ENCODE results near the gene NAA25.
"Not testable (repeated sequence)": the region's sequence is repeated elsewhere in the genome, so short reads cannot be mapped to it uniquely, and the experiment has no call there.

NAA25 gene

DNA sequence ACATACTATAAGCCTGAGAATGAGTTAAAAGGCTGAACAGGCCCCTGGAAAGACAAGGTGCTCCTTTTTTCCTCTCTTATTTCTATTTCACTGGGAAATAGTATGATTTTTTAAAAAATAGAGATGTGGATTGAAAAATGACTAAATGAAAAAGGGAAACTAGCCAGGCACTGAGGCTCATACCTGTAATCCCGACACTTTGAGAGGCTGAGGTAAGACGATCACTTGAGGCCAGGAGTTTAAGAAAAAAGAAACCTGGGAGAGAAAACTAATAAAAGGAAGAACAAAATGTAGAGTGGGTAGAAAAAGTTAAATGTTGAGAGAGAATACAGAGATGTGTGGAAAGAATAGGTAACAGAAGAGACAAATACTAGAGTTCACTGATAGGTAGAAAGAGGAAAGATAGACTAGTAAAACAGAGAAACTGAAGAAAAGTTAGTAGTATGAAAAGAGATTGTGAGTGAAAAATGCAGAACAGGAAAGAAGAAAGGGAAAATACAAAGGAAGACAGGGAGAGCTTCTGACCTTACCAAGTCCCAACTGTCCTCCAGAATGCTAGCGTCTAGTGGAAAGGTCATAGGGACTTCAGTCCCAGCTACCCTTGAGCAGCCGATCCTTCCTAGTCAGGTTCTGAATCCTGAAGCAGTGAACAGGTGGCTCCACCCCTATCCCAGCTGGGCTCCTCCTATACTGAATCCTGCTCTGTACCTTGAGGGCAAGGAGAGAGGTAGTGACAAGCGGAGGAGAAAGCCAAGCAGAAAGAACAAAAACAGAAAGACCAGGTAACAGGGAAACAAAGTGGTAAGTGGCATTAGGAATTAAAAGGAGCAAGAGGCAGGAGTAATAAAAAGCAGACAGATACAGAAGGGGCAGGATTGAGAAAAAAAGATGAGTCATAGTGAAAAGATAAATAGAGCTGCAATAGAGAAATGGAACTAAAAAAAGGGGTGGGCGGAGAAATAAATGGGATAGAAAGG, 102.9 kb downstream of the NAA25 start:
- no peak for DNase-seq

DNA sequence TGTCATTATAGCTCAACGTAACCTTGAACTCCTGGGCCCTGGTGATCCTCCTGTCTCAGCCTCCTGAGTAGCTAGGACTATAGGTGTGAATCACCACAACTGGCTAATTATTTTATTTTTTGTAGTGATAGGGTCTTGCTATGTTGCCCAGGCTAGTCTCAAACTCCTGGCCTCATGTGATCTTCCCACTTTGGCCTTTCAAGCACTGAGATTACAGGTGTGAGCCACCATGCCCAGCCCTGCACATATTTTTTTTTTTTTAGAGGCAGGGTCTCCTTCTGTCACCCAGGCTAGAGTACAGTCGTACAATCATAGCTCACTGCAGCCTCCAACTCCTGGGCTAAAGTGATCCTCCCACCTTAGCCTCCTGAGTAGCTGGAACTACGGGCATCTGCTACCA, 104.5 kb downstream of the NAA25 start:
- no peak for DNase-seq

- DNase-seq, result no peak
These were observed 107.0 kb downstream of the NAA25 start for GRCh38 chr12:112001576-112001975.

- no peak for DNase-seq
These were observed 107.8 kb downstream of the NAA25 start for GRCh38 chr12:112000820-112001219.

DNA sequence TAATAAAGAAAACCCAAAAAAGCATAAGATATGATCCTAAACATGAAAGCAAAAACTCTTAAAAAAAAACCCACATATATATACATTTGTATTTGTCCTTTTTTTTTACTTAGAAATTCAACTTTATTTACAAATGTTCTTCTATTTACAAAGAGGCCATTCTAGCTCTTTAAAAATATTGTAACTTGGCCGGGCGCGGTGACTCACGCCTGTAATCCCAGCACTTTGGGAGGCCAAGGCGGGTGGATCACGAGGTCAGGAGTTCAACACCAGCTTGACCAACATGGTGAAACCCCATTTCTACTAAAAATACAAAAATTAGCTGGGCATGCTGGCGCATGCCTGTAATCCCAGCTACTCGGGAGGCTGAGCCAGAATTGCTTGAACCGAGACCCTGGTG, 109.5 kb downstream of the NAA25 start:
- not testable (repeated sequence) for DNase-seq

GRCh38 chr12:111998015-111998414, 110.6 kb downstream of the NAA25 start:
- DNase-seq, result no peak

- DNase-seq, result no peak
These were observed 111.3 kb downstream of the NAA25 start for GRCh38 chr12:111997300-111997699.

- DNase-seq, result no peak
These were observed 112.7 kb downstream of the NAA25 start for GRCh38 chr12:111995782-111996480.

DNA sequence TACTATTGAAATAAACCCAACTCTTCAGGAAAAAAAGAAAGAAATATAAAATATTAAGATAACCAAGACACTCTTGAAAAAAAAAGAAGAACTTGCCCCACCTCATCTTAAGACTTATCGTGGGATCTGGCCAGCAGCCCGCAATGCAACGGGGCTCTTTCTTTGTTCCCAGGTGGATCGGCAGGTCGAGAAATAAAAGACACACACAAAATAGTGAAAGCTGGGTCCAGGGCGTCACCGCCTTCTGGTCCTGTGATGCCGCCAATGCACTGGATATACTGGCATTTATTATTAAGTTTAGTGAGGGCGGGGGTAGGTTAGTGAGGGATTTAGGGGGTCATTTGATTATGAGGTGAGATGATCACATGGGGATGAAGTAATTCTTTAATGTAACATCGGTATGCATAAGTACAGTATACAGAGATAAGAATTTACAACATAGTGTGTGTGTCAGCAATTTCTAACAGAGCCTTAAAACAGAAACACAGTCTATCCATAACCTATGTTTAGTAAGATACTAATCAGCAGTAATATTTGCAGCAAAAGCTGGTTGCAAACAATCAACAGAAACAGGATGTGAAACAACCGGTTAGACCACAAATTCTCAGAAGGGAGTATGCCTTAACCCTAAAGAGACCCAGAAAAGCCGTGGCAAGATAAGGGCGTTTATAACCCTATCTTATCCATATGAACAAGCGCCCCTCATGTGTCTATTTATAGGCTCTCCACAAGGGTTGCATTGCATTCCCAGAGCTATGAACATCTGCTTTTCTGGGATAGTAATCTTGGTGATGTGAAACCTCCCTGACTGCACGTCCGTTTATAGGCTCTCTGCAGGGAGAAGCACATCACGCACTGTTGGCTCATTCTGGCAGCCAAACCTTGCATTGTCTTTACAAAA, 114.1 kb downstream of the NAA25 start:
- DNase-seq, result not testable (repeated sequence)

DNA sequence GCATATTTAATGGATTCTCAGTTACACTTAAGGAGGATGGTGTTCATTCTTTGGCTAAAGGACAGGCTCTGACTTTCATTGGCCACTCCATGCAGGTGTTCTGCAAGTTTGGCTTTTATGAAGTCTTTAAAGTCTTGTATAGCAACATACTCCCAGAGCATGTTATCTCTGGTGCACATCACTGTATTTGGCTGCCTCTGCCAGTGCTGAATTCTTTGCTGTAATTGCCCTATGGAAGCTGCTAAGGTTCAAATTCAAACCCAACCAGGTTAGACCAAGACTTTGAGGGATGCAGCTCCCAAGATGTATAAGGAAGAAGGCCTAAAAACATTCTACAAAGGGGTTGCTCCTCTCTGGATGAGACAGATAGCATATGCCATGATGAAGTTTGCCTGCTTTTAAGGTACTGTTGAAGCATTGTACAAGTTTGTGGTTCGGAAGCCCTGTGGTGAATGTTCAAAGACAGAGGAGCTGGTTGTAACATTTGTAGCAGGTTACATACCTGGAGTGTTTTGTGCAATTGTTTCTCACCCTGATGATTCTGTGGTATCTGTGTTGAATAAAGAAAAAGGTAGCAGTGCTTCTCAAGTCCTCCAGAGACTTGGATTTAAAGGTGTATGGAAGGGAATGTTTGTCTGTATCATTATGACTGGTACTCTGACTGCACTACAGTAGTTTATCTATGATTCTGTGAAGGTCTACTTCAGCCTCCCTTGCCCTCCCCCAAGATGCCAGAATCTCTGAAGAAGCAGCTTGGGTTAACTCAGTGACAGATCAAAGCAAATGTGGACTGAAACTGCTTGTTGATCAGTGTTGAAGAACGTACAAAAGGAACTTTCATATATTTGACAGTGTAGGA, 115.1 kb downstream of the NAA25 start:
- no peak for DNase-seq

- no peak for DNase-seq
These were observed 116.1 kb downstream of the NAA25 start for GRCh38 chr12:111992464-111992863.

DNA sequence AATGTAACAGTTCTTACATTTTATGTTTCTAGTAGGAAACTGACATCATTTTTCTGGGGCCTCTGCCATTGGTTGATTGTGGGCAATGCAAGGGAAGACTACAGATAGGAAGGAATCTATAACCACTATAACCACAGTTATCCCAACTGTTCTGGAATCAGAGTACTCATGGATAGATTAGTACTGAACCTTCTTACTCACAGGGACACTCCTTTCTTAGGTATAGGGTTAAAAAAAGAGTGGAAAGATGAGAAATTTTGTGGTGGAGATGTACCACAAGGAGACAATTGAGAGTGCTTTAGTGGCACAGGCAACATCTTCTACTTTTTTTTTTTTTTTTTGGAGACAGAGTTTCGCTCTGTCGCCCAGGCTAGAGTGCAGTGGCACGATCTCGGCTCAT, 116.6 kb downstream of the NAA25 start:
- DNase-seq, result no peak

DNA sequence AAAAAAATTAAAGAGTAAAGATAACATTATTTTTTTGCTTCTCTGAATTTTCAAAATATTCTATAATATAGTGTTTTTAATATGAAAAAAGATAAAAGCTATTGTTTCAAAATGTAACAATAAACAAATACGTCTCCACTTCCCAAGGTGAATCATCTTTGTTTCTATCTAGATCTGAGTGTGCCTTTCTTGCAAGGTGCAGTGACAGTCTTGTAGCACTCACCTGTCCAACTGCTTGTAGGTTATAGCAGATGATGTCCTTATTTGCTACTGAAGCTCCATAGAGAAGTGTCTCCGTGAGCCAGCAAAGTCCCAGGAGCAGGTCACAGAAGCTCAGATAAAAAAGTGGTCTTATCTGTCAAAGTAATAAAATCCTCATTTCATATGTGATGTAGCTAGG, 117.0 kb downstream of the NAA25 start:
- no peak for DNase-seq

DNA sequence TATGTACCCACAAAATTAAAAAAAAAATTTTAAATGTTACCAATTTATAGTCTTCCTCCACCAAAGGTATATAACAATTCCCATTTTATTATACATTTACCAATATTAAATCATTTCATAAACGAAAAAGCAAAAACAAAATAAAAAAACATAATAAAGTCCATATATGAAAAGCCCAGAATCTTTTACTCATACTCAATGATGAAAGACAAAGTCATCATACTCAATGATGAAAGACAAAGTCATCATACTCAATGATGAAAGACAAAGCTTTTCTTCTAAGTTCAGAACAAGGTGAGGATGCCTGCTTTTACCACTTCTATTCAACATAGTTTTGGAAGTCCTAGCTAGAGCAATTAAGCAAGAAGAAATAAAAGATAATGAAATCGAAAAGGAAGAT, 123.8 kb downstream of the NAA25 start:
- DNase-seq, result no peak

GRCh38 chr12:111981987-111982386, 126.6 kb downstream of the NAA25 start:
- no peak for DNase-seq

DNA sequence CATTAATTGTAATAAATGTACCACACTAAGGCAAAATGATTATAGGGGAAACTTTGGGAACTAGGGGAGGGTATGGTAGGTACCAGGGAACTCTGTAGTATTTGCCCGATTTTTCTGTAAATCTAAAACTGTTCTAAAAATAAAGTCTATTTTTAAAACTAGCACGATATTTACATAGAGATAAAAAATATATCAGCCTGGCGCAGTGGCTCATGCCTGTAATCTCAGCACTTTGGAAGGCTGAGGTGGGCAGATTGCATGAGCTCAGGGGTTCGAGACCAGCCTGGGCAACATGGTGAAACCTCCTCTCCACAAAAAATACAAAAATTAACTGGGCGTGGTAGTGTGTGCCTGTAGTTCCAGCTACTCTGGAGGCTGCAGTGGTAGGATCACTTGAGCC, 128.0 kb downstream of the NAA25 start:
- no peak for DNase-seq

DNA sequence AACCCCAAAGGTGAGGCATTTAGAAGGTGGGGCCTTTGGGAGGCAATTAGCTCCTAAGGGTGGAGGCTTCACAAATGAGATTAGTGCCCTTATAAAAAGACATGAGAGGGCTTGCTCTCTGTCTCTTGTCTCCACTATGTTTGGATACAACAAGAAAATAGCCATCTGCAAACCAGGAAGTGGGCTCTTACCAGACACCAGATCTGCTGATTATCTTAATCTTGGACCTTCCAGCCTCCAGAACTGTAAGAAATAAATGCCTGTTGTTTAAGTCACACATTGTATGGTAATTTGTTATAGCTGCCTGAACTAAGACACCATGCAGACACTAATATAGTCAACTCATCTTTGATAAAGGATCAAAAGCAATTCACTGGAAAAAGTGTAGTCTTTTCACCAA, 130.0 kb downstream of the NAA25 start:
- DNase-seq, result no peak

DNA sequence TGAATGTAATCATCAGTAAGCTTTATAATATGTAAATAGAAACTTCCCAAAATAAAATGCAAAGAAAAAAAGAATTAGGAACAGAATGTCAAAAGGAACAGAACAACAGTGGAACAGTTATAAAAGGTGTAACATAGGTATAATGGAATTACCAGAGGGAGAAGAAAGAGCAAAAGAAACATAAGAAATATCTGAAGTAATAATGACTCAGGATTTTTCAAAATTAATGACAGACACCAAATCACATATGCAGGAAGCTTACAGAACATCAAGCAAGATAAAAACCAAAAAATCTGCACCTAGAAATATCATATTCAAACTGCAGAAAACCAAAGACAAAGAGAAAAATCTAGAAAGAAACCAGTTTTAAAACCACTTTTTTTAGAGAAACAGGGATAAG, 131.7 kb downstream of the NAA25 start:
- DNase-seq, result no peak

Measured in DMS 273 treated with DMSO at 0.1 percent for 48 hours (cell line).